Hematopoietic multipotent progenitor cell treated with erythropoietin and hydrocortisone succinate and interleukin-3 and kit ligand, for 4 days (in vitro differentiated cells): ENCODE results near the gene PGM2L1.
"Not testable (repeated sequence)": the region's sequence is repeated elsewhere in the genome, so short reads cannot be mapped to it uniquely, and the experiment has no call there.

ENCODE experiments used
- DNase-seq: peaks from one replicate; pipeline ENCODE4 v3.0.0-alpha.2; 2015

Gene PGM2L1

GRCh38 chr11:74397501-74398243, 561 bp downstream of the PGM2L1 start:
- DNase-seq: peak; percentile 75

- no peak for DNase-seq
Measured at GRCh38 chr11:74392256-74392655, 6.0 kb downstream of the PGM2L1 start.

- no peak for DNase-seq
Measured at GRCh38 chr11:74391193-74391592, 7.0 kb downstream of the PGM2L1 start.

GRCh38 chr11:74390697-74391096, 7.5 kb downstream of the PGM2L1 start:
- DNase-seq: no peak

GRCh38 chr11:74388678-74389327, 9.4 kb downstream of the PGM2L1 start:
- peak; percentile 88 for DNase-seq

- no peak for DNase-seq
Measured at GRCh38 chr11:74384641-74385040, 13.6 kb downstream of the PGM2L1 start.

- DNase-seq: peak; percentile 37
Measured at GRCh38 chr11:74380746-74381439, 17.3 kb downstream of the PGM2L1 start.

GRCh38 chr11:74377689-74378088, 20.5 kb downstream of the PGM2L1 start:
- no peak for DNase-seq

- DNase-seq: no peak
Measured at GRCh38 chr11:74373382-74373781, 24.9 kb downstream of the PGM2L1 start.

GRCh38 chr11:74371269-74372052, 26.8 kb downstream of the PGM2L1 start:
- DNase-seq: no peak

GRCh38 chr11:74370123-74370522, 28.1 kb downstream of the PGM2L1 start:
- no peak for DNase-seq

- DNase-seq: no peak
Measured at GRCh38 chr11:74367881-74368280, 30.4 kb downstream of the PGM2L1 start.

- DNase-seq: no peak
Measured at GRCh38 chr11:74366576-74366975, 31.7 kb downstream of the PGM2L1 start.

GRCh38 chr11:74365805-74366204, 32.4 kb downstream of the PGM2L1 start:
- not testable (repeated sequence) for DNase-seq

GRCh38 chr11:74357449-74357848, 40.8 kb downstream of the PGM2L1 start:
- DNase-seq: no peak

- DNase-seq: no peak
Measured at GRCh38 chr11:74355626-74356025, 42.6 kb downstream of the PGM2L1 start.

- no peak for DNase-seq
Measured at GRCh38 chr11:74354036-74354435, 44.2 kb downstream of the PGM2L1 start.

- DNase-seq: no peak
Measured at GRCh38 chr11:74347381-74347780, 50.9 kb downstream of the PGM2L1 start.

GRCh38 chr11:74345420-74345819, 52.8 kb downstream of the PGM2L1 start:
- DNase-seq: no peak

GRCh38 chr11:74341921-74342320, 56.3 kb downstream of the PGM2L1 start:
- DNase-seq: no peak

GRCh38 chr11:74339619-74340018, 58.6 kb downstream of the PGM2L1 start:
- DNase-seq: no peak

GRCh38 chr11:74338963-74339362, 59.3 kb downstream of the PGM2L1 start:
- no peak for DNase-seq

- DNase-seq: no peak
Measured at GRCh38 chr11:74333193-74333592, 65.0 kb downstream of the PGM2L1 start.
